ENCODE measurements around the gene ITGAD.
A peak's percentile ranks its signal among the peaks of the same experiment; 100 is the strongest.

ITGAD gene

GRCh38 chr16:31365131-31365865 lies 27.8 kb upstream of the ITGAD start:
- no peak for DNase-seq

GRCh38 chr16:31367853-31368252 lies 25.3 kb upstream of the ITGAD start:
- DNase-seq: no peak

- DNase-seq: no peak
Observed at GRCh38 chr16:31371008-31371407, 22.1 kb upstream of the ITGAD start.

- no peak for DNase-seq
Observed at GRCh38 chr16:31371619-31372484, 21.3 kb upstream of the ITGAD start.

- no peak for DNase-seq
Observed at GRCh38 chr16:31373235-31373634, 19.9 kb upstream of the ITGAD start.

- DNase-seq: no peak
Observed at GRCh38 chr16:31375231-31375630, 17.9 kb upstream of the ITGAD start.

- no peak for DNase-seq
Observed at GRCh38 chr16:31376705-31377104, 16.4 kb upstream of the ITGAD start.

- DNase-seq: no peak
Observed at GRCh38 chr16:31377210-31377903, 15.8 kb upstream of the ITGAD start.

- DNase-seq: no peak
Observed at GRCh38 chr16:31380201-31380600, 12.9 kb upstream of the ITGAD start.

- peak; percentile 26 for DNase-seq
Observed at GRCh38 chr16:31382485-31383161, 10.5 kb upstream of the ITGAD start.

- no peak for DNase-seq
Observed at GRCh38 chr16:31385680-31386079, 7.5 kb upstream of the ITGAD start.

GRCh38 chr16:31386157-31386984 lies 6.8 kb upstream of the ITGAD start:
- DNase-seq: no peak

GRCh38 chr16:31388535-31388934 lies 4.6 kb upstream of the ITGAD start:
- no peak for DNase-seq

GRCh38 chr16:31390504-31391041 lies 2.6 kb upstream of the ITGAD start:
- no peak for DNase-seq

- no peak for DNase-seq
Observed at GRCh38 chr16:31395647-31396046, 2.5 kb downstream of the ITGAD start.

GRCh38 chr16:31397096-31397660 lies 4.0 kb downstream of the ITGAD start:
- no peak for DNase-seq

GRCh38 chr16:31397701-31398100 lies 4.6 kb downstream of the ITGAD start:
- DNase-seq: no peak

- DNase-seq: no peak
Observed at GRCh38 chr16:31400191-31400590, 7.1 kb downstream of the ITGAD start.

GRCh38 chr16:31401436-31401835 lies 8.3 kb downstream of the ITGAD start:
- DNase-seq: no peak

- DNase-seq: no peak
Observed at GRCh38 chr16:31402687-31403086, 9.6 kb downstream of the ITGAD start.

GRCh38 chr16:31403590-31404352 lies 10.6 kb downstream of the ITGAD start:
- no peak for DNase-seq
